ENCODE results near the gene UBA5.

- TF ChIP-seq CTCF (IDR thresholded peaks at IDR 0.05): no peak
- TF ChIP-seq POLR2A (IDR thresholded peaks at IDR 0.05): no peak
Observed at GRCh38 chr3:132638706-132639105, 21.4 kb upstream of the UBA5 start.
